Neural cell (in vitro differentiated cells): ENCODE data around the gene MED13L. TPM values are rescaled to one million over a fixed set of nuclear protein-coding genes. Genes with fewer than 3 reads are reported as not detected.

Experiments
- H2AFZ ChIP-seq: fragments of 200-600, 300-800 bp; sonication (generic), shearing (Covaris generic); 2 replicates; pipeline ENCODE4 v1.6.0; 2014; ENCODE audit warnings: low read depth, mild to moderate bottlenecking, antibody characterized with exemption, low read length, moderate library complexity
- H3F3A ChIP-seq: fragments of 200-600 bp; shearing (Covaris generic); 2 replicates; pipeline ENCODE4 v1.6.1; 2016; ENCODE audit warnings: mild to moderate bottlenecking, moderate library complexity, mixed read lengths, antibody characterized with exemption, low read length; ENCODE audit not compliant: insufficient read depth, poor library complexity, severe bottlenecking
- H3K27ac ChIP-seq: fragments of 200-600, 300-800 bp; sonication (generic), shearing (Covaris generic); 2 replicates; pipeline ENCODE4 v1.5.1; 2014; ENCODE audit warnings: mild to moderate bottlenecking, low read length, moderate library complexity
- H3K27me3 ChIP-seq: fragments of 300-800, 200-600 bp; sonication (generic), shearing (Covaris generic); 2 replicates; pipeline ENCODE4 v1.6.0; 2014; ENCODE audit warnings: mild to moderate bottlenecking, low read depth, low read length, moderate library complexity; ENCODE audit not compliant: insufficient read depth
- H3K36me3 ChIP-seq: fragments of 300-800, 200-600 bp; sonication (generic), shearing (Covaris generic); 2 replicates; pipeline ENCODE4 v1.5.1; 2014; ENCODE audit warnings: mild to moderate bottlenecking, antibody characterized with exemption, low read length, moderate library complexity; ENCODE audit not compliant: insufficient read depth
- H3K4me2 ChIP-seq: fragments of 300-800, 200-600 bp; sonication (generic), shearing (Covaris generic); 2 replicates; pipeline ENCODE4 v1.6.0; 2014; ENCODE audit warnings: mild to moderate bottlenecking, low read length
- H3K4me3 ChIP-seq: fragments of 300-800, 200-600 bp; sonication (generic), shearing (Covaris generic); 2 replicates; pipeline ENCODE4 v1.5.1; 2014; ENCODE audit warnings: mild to moderate bottlenecking, low read length, moderate library complexity
- H3K79me2 ChIP-seq: fragments of 200-600 bp; shearing (Covaris generic); replicated peaks from 2 replicates; pipeline ENCODE4 v1.6.0; 2014; ENCODE audit warnings: mild to moderate bottlenecking, low read length, moderate library complexity; ENCODE audit not compliant: insufficient read depth
- H3K9ac ChIP-seq: fragments of 300-800, 200-600 bp; sonication (generic), shearing (Covaris generic); 2 replicates; pipeline ENCODE4 v1.6.1; 2016; ENCODE audit warnings: mild to moderate bottlenecking, low read length, mixed read lengths
- H3K9me2 ChIP-seq: fragments of 200-600 bp; shearing (Covaris generic); 2 replicates; pipeline ENCODE4 v1.6.1; 2016; ENCODE audit warnings: mild to moderate bottlenecking, low read length, mixed read lengths; ENCODE audit not compliant: insufficient read depth
- H3K9me3 ChIP-seq: fragments of 200-600, 300-800 bp; sonication (generic), shearing (Covaris generic); 2 replicates; pipeline ENCODE4 v1.6.1; 2016; ENCODE audit warnings: mild to moderate bottlenecking, mixed run types, low read length, moderate library complexity, mixed read lengths
- H4K20me1 ChIP-seq: fragments of 200-600 bp; shearing (Covaris generic); 2 replicates; pipeline ENCODE4 v1.6.1; 2016; ENCODE audit warnings: mild to moderate bottlenecking, mixed run types; ENCODE audit not compliant: insufficient read depth
- EP300 ChIP-seq: fragments of 450-650 bp; conservative IDR thresholded peaks from 2 replicates; pipeline ENCODE4 v1.6.1; 2014; ENCODE audit warnings: antibody characterized with exemption, mild to moderate bottlenecking, moderate library complexity; ENCODE audit not compliant: poor library complexity, severe bottlenecking
- EZH2 ChIP-seq: fragments of 200-600, 300-800 bp; shearing (Covaris generic), sonication (generic); IDR thresholded peaks from 2 replicates; pipeline ENCODE4 v1.6.1; 2014; ENCODE audit warnings: antibody characterized with exemption, low read length, borderline replicate concordance, mild to moderate bottlenecking; ENCODE audit not compliant: insufficient read depth, poor library complexity, severe bottlenecking
- MXI1 ChIP-seq: fragments of 450-650 bp; conservative IDR thresholded peaks from 2 replicates; pipeline ENCODE4 v1.6.1; 2014; ENCODE audit warnings: antibody characterized with exemption, mild to moderate bottlenecking; ENCODE audit not compliant: poor library complexity, severe bottlenecking
- POLR2AphosphoS5 ChIP-seq: IDR thresholded peaks from 2 replicates; pipeline ENCODE4 v1.6.1; 2012
- RAD21 ChIP-seq: fragments of 450-650 bp; conservative IDR thresholded peaks from 2 replicates; pipeline ENCODE4 v1.6.1; 2014; ENCODE audit warnings: antibody characterized with exemption, mild to moderate bottlenecking, moderate library complexity
- SMC3 ChIP-seq: fragments of 450-650 bp; conservative IDR thresholded peaks from 2 replicates; pipeline ENCODE4 v1.6.1; 2014; ENCODE audit warnings: antibody characterized with exemption, mild to moderate bottlenecking, moderate library complexity; ENCODE audit not compliant: poor library complexity
- TAF1 ChIP-seq: IDR thresholded peaks from 2 replicates; pipeline ENCODE4 v1.6.1; 2012; ENCODE audit warnings: low read depth
- polyA plus RNA-seq: library from polyadenylated mRNA; depleted of rRNA; stranded (reverse); fragments of >200 nt; gene quantifications from 2 replicates; pipeline ENCODE4 v1.2.3, GENCODE V29; 2014
- TF ChIP-seq, protein P1 (sequence below): fragments of 450-650 bp; IDR thresholded peaks from 2 replicates; pipeline ENCODE4 v1.5.1; 2014; ENCODE audit warnings: antibody characterized with exemption, mild to moderate bottlenecking, moderate library complexity; ENCODE audit not compliant: poor library complexity, severe bottlenecking
- TF ChIP-seq, protein P2 (sequence below): IDR thresholded peaks from 2 replicates; pipeline ENCODE4 v1.6.1; 2012; ENCODE audit warnings: borderline replicate concordance

MED13L gene
- polyA plus RNA-seq, 1 donor from 2014 or later = 38.9 TPM

DNA sequence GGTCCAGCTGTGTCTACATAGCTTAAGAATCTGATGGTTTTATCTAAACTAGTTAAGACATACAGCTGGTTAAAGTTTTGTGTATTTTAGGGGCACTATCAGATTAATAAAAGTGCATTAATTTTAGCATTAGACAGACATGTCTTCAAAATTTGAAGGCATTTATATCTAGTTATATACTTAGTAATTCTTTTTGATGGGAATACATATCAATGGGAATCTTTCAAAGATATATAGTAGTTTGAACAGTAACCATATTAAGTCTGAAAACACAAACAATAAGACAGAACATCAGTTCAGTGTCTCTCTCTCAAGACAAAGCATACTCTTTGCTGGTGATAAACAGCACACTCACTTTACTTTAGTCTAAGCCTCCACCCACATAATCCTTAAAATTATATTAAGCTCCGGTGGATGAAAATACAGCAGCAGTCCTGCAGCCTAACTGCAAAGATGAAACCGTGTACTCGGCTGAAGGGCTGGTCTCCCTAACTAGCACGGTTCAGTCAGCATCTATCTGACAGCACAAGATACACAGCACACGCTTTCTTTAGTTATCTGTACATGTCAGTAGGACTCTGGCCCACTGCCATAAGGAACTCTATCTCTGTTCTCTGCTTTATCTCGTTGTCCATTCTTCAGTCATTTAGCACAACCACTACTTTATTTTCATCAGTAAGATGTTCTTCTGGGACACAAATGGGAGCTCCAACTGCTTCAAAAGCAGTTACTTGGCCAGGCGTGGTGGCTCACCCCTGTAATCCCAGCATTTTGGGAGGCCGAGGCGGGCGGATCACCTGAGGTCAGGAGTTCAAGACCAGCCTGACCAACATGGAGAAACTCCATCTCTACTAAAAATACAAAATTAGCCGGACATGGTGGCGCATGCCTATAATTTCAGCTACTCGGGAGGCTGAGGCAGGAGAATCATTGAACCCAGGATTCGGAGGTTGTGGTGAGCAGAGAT lies 80.5 kb downstream of the MED13L start:
- H2AFZ ChIP-seq = no peak overlapping the region
- H3K4me2 ChIP-seq = no peak overlapping the region
- no peaks in the 10 kb centered on the region for H3K27me3 ChIP-seq
- no peak overlapping the region for H3K9ac ChIP-seq
- no peaks in the 10 kb centered on the region for H3K9me3 ChIP-seq
- H3F3A ChIP-seq = no peaks in the 10 kb centered on the region
- no peak overlapping the region for H3K4me3 ChIP-seq
- no peaks in the 10 kb centered on the region for H3K36me3 ChIP-seq
- no peak overlapping the region for H3K27ac ChIP-seq
- peaks cover 26% of the 10 kb centered on the region for H3K79me2 ChIP-seq
- TF ChIP-seq, protein P1, sequence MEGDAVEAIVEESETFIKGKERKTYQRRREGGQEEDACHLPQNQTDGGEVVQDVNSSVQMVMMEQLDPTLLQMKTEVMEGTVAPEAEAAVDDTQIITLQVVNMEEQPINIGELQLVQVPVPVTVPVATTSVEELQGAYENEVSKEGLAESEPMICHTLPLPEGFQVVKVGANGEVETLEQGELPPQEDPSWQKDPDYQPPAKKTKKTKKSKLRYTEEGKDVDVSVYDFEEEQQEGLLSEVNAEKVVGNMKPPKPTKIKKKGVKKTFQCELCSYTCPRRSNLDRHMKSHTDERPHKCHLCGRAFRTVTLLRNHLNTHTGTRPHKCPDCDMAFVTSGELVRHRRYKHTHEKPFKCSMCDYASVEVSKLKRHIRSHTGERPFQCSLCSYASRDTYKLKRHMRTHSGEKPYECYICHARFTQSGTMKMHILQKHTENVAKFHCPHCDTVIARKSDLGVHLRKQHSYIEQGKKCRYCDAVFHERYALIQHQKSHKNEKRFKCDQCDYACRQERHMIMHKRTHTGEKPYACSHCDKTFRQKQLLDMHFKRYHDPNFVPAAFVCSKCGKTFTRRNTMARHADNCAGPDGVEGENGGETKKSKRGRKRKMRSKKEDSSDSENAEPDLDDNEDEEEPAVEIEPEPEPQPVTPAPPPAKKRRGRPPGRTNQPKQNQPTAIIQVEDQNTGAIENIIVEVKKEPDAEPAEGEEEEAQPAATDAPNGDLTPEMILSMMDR = no peak
- TF ChIP-seq SMC3 = no peak
- no peak for TF ChIP-seq EZH2
- no peak for TF ChIP-seq POLR2AphosphoS5
- TF ChIP-seq, protein P2, sequence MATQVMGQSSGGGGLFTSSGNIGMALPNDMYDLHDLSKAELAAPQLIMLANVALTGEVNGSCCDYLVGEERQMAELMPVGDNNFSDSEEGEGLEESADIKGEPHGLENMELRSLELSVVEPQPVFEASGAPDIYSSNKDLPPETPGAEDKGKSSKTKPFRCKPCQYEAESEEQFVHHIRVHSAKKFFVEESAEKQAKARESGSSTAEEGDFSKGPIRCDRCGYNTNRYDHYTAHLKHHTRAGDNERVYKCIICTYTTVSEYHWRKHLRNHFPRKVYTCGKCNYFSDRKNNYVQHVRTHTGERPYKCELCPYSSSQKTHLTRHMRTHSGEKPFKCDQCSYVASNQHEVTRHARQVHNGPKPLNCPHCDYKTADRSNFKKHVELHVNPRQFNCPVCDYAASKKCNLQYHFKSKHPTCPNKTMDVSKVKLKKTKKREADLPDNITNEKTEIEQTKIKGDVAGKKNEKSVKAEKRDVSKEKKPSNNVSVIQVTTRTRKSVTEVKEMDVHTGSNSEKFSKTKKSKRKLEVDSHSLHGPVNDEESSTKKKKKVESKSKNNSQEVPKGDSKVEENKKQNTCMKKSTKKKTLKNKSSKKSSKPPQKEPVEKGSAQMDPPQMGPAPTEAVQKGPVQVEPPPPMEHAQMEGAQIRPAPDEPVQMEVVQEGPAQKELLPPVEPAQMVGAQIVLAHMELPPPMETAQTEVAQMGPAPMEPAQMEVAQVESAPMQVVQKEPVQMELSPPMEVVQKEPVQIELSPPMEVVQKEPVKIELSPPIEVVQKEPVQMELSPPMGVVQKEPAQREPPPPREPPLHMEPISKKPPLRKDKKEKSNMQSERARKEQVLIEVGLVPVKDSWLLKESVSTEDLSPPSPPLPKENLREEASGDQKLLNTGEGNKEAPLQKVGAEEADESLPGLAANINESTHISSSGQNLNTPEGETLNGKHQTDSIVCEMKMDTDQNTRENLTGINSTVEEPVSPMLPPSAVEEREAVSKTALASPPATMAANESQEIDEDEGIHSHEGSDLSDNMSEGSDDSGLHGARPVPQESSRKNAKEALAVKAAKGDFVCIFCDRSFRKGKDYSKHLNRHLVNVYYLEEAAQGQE = no peak
- no peak for TF ChIP-seq TAF1
- TF ChIP-seq RAD21 = no peak
- no peak for TF ChIP-seq MXI1
- no peak for TF ChIP-seq EP300
- no peaks in the 10 kb centered on the region for H3K9me2 ChIP-seq
- no peaks in the 10 kb centered on the region for H4K20me1 ChIP-seq

DNA sequence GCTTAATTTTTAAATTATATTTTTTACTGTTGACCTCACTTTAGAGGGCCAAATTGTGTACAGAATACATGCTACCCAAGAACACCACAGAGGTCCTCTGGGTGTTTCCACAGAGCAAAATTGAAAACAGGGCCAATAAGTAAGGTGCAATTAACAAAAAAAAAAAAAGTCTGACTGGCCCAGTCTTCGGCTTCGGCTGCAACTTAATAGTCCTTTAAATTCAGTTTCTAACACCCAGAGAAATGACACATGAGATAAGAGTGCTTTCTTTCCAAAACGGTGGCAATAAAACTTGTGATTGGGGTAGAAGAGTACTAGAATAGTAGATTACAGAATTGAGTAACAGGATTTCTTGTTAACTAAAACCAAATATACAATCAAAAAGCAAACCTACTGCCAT lies 81.3 kb downstream of the MED13L start:
- H3K27ac ChIP-seq = no peak overlapping the region
- H4K20me1 ChIP-seq = no peaks in the 10 kb centered on the region
- no peak overlapping the region for H3K4me2 ChIP-seq

More for the DNA sequence above, 81.3 kb downstream of the MED13L start:
- H2AFZ ChIP-seq = no peak overlapping the region
- H3K36me3 ChIP-seq = no peaks in the 10 kb centered on the region
- no peaks in the 10 kb centered on the region for H3K27me3 ChIP-seq
- no peak overlapping the region for H3K9ac ChIP-seq
- peaks cover 28% of the 10 kb centered on the region for H3K79me2 ChIP-seq
- TF ChIP-seq, protein P2 = no peak
- TF ChIP-seq EZH2 (no peak), SMC3 (no peak), POLR2AphosphoS5 (no peak), TAF1 (no peak), MXI1 (no peak), RAD21 (no peak), EP300 (no peak)
- TF ChIP-seq, protein P1 = no peak
- no peak overlapping the region for H3K4me3 ChIP-seq
- H3K9me3 ChIP-seq = no peaks in the 10 kb centered on the region
- H3K9me2 ChIP-seq = no peaks in the 10 kb centered on the region
- no peaks in the 10 kb centered on the region for H3F3A ChIP-seq
